ENCODE results near the gene MRPL17.

MRPL17 gene

GRCh38 chr11:6636480-6636879 is 46.7 kb downstream of the MRPL17 start:
- no peak for DNase-seq (ENCODE audit: low read depth, low spot score)
- no peak overlapping the region for H3K27ac ChIP-seq

GRCh38 chr11:6635082-6635932 is 47.8 kb downstream of the MRPL17 start:
- no peak for DNase-seq (ENCODE audit: low read depth, low spot score)
- H3K27ac ChIP-seq, result no peak overlapping the region

GRCh38 chr11:6634534-6634933 is 48.6 kb downstream of the MRPL17 start:
- no peak overlapping the region for H3K27ac ChIP-seq
- no peak for DNase-seq (ENCODE audit: low read depth, low spot score)

GRCh38 chr11:6633422-6634408 is 49.4 kb downstream of the MRPL17 start:
- no peak overlapping the region for H3K27ac ChIP-seq
- no peak for DNase-seq (ENCODE audit: low read depth, low spot score)

- no peak overlapping the region for H3K27ac ChIP-seq
- no peak for DNase-seq (ENCODE audit: low read depth, low spot score)
Measured at GRCh38 chr11:6632116-6633073, 50.7 kb downstream of the MRPL17 start.

- DNase-seq (ENCODE audit: low read depth, low spot score), result no peak
Measured at GRCh38 chr11:6631361-6631890, 51.7 kb downstream of the MRPL17 start.

GRCh38 chr11:6630632-6631291 is 52.4 kb downstream of the MRPL17 start:
- DNase-seq (ENCODE audit: low read depth, low spot score), result no peak
- no peak overlapping the region for H3K27ac ChIP-seq

More at GRCh38 chr11:6631361-6631890, 51.7 kb downstream of the MRPL17 start:
- no peak overlapping the region for H3K27ac ChIP-seq

Data from epithelial cell of prostate (primary cell).